ENCODE measurements around the gene CCKAR. TPM values are rescaled to one million over a fixed set of nuclear protein-coding genes. Genes with fewer than 3 reads are reported as not detected.

Gene CCKAR
- total RNA-seq, 1 donor: not detected

DNA sequence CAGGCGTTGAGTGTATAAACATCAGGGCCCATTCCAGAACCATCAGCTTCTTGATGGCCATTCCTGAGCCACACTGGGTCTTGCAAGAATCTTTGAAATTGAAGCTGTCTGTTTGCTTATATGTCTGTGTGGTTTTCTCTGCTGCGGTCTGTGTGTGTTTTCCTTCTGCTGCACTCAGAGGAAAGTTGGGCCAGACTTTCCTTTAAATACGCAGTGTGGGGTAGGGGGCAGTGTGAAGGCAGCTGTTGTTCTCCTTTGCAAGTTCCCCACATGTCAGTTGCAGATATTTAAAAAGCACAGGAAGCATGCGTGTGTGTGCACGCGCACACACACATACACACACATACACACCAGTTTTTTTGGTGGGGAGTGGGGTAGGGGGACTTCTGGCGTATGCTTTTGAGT lies 32.1 kb downstream of the CCKAR start:
- Histone ChIP-seq H3K4me3 (ENCODE audit: low read length) (no peak overlapping the region), H3K27me3 (ENCODE audit: insufficient read depth, low read length) (no peaks in the 10 kb centered on the region), H3K9me3 (ENCODE audit: low read depth, low read length) (no peaks in the 10 kb centered on the region), H3K4me1 (ENCODE audit: insufficient read depth, low read length) (peaks cover 9% of the 10 kb centered on the region)

DNA sequence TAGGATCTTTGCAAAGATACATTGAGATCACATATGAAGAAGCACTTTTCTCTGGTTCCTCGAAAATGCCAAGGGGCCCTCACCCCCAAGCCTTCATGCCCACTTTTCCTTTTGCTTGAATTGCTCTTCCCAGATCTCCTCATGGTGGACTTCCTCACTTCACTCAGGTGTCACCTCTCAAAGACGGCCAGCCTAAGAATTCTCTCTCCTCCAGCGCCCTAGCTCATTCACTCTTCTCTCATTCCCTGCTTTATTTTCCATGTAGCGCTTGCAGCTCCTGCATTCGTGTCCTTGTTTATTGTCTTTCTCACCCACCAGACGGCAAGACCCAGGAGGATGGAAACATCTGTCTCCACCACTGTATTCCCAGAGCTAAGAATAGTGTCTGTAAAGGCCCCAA lies 32.9 kb downstream of the CCKAR start:
- Histone ChIP-seq H3K27me3 (ENCODE audit: insufficient read depth, low read length) (no peaks in the 10 kb centered on the region), H3K4me3 (ENCODE audit: low read length) (no peak overlapping the region), H3K9me3 (ENCODE audit: low read depth, low read length) (no peaks in the 10 kb centered on the region), H3K4me1 (ENCODE audit: insufficient read depth, low read length) (peaks cover 9% of the 10 kb centered on the region)

DNA sequence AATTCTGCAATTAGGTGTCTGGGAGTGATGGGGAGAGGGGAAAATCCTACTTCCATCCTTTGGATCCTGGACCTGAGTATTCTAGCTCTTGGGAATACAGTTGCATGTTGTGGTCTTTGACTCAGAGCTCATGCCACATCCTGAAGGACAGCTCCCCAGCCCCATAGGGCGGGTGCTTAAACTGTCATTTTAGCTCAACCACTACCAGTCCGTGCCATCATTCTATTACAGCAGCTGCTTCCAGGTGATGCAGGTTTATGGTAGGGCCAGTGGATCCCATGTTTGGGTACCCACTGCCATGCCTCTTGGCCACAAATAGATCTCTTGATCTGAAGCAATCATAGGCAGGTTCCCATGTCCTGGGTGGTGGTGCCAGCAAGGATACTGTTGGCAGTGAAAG lies 34.7 kb downstream of the CCKAR start:
- Histone ChIP-seq H3K9me3 (ENCODE audit: low read depth, low read length) (no peaks in the 10 kb centered on the region), H3K4me3 (ENCODE audit: low read length) (no peak overlapping the region), H3K4me1 (ENCODE audit: insufficient read depth, low read length) (peaks cover 9% of the 10 kb centered on the region), H3K27me3 (ENCODE audit: insufficient read depth, low read length) (no peaks in the 10 kb centered on the region)

DNA sequence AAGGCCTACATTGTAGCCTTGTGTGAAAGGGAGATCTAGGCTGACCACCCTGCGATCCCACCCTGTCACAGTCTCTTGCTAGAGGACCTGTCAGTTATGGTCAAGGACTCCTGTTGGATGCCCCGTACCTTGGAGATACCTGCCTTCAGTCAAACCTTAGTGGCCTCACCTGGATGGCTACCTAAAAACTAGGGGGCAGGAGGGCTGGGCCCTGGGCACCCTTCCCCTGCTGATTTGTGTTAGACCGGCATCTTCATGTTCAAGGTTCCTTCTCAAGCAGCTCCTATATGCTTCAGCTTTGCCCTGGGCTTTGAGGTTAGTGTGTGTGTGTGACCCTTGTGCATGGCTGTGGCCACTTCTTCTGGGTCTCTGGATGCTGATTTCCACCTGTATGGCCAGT lies 35.3 kb downstream of the CCKAR start:
- H3K4me1 ChIP-seq (ENCODE audit: insufficient read depth, low read length): peaks cover 9% of the 10 kb centered on the region
- H3K9me3 ChIP-seq (ENCODE audit: low read depth, low read length): no peaks in the 10 kb centered on the region
- no peak overlapping the region for H3K4me3 ChIP-seq (ENCODE audit: low read length)
- no peaks in the 10 kb centered on the region for H3K27me3 ChIP-seq (ENCODE audit: insufficient read depth, low read length)

DNA sequence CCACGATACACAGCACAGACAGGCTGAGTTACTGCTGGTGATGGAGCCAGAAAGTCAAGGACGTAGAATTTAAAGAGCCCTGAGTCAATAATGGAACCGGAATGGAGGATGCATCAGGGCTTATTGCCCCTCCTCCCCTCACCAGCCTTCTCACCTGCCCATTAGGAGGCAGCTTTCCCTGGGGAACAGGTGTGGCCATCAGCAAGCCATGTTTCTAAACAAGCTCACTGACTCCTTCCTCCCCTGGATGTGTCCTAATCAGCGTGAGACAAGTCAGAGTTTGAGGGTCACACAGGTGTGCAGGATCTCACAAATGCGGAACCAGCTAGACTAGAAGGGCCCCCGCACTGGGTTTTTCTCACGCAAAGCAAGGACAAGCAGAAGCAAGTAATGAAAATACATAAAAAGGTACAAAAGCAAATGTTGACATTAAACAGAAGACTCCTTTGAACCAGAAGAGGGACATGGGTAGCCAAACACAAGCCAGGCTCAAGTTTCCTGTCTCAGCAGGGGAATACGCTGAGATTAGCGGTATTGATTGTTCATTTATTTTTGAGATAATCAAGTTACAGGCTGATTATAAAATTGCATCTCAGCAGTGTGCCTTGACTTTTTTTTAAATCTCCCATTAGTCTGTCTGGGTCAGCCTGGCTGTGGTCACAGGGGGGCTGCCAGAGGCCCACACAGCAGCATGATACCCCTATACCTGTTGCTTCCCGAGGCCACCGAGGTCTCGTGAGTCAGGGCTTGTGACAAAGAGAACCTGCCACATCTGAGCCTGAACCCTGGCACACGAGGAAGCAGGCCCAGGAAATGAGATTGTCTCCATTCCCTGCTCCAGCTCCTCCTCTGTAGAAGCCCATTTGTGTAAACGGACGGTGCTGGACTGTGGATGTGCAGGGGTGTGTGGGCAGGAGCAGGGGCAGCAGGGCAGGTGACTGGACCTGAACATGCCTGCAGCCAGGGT lies 37.4 kb downstream of the CCKAR start:
- Histone ChIP-seq H3K9me3 (ENCODE audit: low read depth, low read length) (no peaks in the 10 kb centered on the region), H3K27me3 (ENCODE audit: insufficient read depth, low read length) (no peaks in the 10 kb centered on the region), H3K4me3 (ENCODE audit: low read length) (no peak overlapping the region), H3K4me1 (ENCODE audit: insufficient read depth, low read length) (no peaks in the 10 kb centered on the region)

DNA sequence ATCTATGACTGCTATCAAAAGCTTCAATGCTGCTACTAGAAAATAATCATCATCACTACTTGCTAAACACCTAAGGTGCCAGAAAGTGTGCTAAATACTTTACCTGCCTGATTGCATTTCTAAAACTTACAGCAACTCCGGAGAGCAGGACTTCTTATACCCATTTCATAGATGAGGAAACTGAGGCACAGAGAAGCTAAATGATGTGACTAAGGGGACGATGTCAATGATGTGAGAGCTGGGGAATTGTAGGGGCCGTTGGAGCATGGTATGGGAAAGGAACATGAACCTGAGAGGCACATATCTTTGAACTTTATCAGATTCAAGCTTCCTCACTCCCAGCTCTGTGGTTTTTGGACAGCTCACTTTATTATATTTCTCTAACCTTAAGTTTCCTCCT lies 38.7 kb downstream of the CCKAR start:
- H3K4me1 ChIP-seq (ENCODE audit: insufficient read depth, low read length): no peaks in the 10 kb centered on the region
- no peaks in the 10 kb centered on the region for H3K27me3 ChIP-seq (ENCODE audit: insufficient read depth, low read length)
- no peaks in the 10 kb centered on the region for H3K9me3 ChIP-seq (ENCODE audit: low read depth, low read length)
- H3K4me3 ChIP-seq (ENCODE audit: low read length): no peak overlapping the region

DNA sequence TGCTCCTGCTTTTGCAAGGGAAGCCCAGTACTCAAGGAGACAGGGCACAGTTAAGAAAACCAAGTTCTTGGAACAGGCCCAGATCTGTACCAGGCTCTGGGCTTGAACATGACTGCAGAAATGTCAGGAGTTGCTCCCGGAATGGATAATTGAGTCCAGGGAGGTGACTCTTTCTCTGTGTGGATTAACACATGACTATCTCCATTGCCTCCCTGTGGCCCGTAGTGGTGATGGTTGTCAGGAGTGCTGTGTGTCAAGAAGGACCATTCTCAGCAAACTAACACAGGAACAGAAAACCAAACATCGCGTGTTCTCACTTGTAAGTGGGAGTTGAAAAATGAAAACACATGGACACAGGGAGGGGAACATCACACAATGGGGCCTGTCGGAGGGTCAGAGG lies 39.9 kb downstream of the CCKAR start:
- Histone ChIP-seq H3K9me3 (ENCODE audit: low read depth, low read length) (no peaks in the 10 kb centered on the region), H3K27me3 (ENCODE audit: insufficient read depth, low read length) (no peaks in the 10 kb centered on the region), H3K4me3 (ENCODE audit: low read length) (no peak overlapping the region), H3K4me1 (ENCODE audit: insufficient read depth, low read length) (no peaks in the 10 kb centered on the region)

DNA sequence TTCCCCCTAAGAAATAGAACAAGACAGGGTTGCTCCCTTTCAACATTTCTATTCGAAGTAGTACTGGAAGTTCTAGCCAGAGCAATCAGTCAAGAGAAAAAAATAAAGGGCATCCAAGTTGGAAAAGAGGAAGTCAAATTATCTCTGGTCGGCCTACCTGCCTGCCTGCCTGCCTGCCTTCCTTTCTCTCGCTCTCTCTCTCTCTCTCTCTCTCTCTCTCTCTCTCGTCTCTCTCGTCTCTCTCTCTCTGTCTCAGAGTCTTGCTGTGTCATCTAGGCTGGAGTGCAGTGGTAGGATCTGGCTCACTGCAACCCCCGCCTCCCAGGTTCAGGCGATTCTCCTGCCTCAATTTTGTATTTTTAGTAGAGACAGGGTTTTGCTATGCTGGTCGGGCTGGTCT lies 42.9 kb downstream of the CCKAR start:
- Histone ChIP-seq H3K4me3 (ENCODE audit: low read length) (no peak overlapping the region), H3K4me1 (ENCODE audit: insufficient read depth, low read length) (no peaks in the 10 kb centered on the region), H3K27me3 (ENCODE audit: insufficient read depth, low read length) (no peaks in the 10 kb centered on the region), H3K9me3 (ENCODE audit: low read depth, low read length) (no peaks in the 10 kb centered on the region)

DNA sequence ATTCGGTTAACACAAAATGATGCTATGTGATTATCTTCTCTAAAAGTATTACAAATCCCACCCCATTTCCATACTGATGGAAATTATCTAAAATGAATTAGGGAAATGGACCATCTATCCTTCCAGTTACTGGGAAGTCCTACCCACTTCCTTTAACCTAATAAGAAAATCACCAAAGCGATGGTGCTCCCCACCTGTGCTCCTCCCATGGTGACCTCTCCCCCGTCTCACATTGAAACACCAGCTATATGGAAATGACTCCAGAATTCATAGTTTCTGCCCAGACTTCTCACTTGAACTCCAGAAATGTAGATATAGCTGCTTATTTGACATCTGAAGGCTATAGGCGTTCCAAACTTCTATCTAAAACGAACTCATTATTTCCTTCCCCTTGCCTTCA lies 48.5 kb downstream of the CCKAR start:
- no peak overlapping the region for H3K4me3 ChIP-seq (ENCODE audit: low read length)
- no peaks in the 10 kb centered on the region for H3K4me1 ChIP-seq (ENCODE audit: insufficient read depth, low read length)
- H3K27me3 ChIP-seq (ENCODE audit: insufficient read depth, low read length): no peaks in the 10 kb centered on the region
- H3K9me3 ChIP-seq (ENCODE audit: low read depth, low read length): no peaks in the 10 kb centered on the region

DNA sequence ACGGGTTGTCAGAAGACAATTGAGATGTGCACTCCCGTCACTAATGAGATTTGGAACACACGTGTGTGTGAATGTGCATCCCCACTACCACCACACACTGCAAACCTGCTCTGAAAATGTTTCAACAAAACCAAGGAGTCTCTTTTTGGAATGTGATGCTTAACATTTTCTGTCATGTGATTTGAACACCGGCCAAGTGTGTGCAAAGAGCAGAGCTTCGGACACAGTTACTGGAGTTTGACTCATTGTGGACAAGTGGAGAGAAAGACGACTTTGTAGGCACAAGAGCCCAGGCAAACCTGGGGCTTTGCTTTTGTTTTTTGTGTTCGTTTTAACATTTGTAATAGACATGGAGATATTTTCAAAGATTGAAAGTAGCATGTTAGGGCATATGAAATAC lies 49.2 kb downstream of the CCKAR start:
- Histone ChIP-seq H3K4me3 (ENCODE audit: low read length) (no peak overlapping the region), H3K27me3 (ENCODE audit: insufficient read depth, low read length) (no peaks in the 10 kb centered on the region), H3K4me1 (ENCODE audit: insufficient read depth, low read length) (no peaks in the 10 kb centered on the region), H3K9me3 (ENCODE audit: low read depth, low read length) (no peaks in the 10 kb centered on the region)

DNA sequence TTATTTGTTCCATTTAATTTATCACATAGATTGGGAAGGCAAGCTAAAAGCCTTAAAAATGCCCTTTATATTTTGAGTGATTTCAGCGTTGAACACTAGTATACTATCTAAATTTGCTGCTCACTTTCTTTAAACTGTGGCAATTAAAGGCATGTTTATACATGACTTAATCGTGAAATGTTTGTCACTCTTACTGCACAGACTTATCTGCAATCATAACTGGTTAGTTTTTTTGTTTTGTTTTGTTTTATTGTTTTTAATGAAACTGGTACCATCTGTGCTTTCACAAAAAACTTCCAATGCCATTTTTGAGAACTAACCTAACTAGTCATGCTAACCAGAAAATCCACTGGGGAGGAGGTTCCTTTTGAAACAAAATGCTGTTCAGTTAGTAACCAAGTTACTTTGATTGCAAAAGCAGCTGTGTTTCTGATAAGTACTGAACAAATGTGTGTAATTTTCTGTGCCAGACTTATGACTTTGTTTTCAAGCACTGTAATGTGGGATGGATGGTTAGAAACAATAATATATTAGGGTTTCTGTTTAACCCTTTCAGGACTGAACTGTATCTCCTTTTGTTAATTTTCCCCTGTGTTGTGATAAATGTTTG lies 56.1 kb downstream of the CCKAR start:
- no peaks in the 10 kb centered on the region for H3K27me3 ChIP-seq (ENCODE audit: insufficient read depth, low read length)

DNA sequence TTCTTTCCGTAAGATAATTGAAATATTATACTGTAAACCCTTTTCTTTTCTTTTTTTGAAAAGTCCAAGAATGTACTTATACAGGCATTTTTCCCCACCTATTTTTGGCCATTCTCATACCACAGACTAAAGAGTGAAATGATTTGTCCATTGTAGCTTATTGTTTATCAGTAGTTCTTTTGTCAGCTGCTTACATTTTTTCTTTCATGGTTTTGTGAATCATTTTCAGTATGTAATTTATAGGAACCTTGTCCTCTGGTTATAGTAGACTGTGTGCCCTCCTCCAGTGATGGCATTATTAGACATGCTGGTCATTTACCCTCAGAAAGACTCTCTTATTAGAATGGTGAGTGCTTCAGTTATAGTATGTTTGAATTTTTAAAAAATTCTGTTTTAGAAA lies 56.7 kb downstream of the CCKAR start:
- Histone ChIP-seq H3K9me3 (ENCODE audit: low read depth, low read length) (no peaks in the 10 kb centered on the region), H3K4me3 (ENCODE audit: low read length) (no peak overlapping the region), H3K27me3 (ENCODE audit: insufficient read depth, low read length) (no peaks in the 10 kb centered on the region), H3K4me1 (ENCODE audit: insufficient read depth, low read length) (no peaks in the 10 kb centered on the region)

More for the DNA sequence above, 56.1 kb downstream of the CCKAR start:
- Histone ChIP-seq H3K4me3 (ENCODE audit: low read length) (no peak overlapping the region), H3K9me3 (ENCODE audit: low read depth, low read length) (no peaks in the 10 kb centered on the region), H3K4me1 (ENCODE audit: insufficient read depth, low read length) (no peaks in the 10 kb centered on the region)

DNA sequence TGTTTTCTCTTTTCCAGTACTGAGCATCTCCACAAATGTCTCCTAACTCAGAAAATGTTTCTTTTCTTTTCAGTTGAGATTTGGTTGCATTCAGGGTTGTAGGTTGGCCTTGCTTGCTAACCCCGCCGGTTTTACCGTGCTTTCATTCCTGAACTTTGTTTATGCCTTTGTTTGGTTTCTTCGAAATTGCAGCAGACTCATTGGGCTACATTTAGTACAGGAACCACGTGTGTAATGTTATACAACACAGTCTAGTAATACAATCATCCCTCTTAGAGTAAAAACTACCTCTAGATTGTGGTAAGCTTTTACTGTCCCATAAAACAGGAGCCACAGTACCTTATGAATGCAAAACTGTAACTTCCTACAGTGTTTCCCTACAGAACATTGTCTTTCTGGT lies 57.9 kb downstream of the CCKAR start:
- Histone ChIP-seq H3K4me1 (ENCODE audit: insufficient read depth, low read length) (no peaks in the 10 kb centered on the region), H3K4me3 (ENCODE audit: low read length) (no peak overlapping the region), H3K9me3 (ENCODE audit: low read depth, low read length) (no peaks in the 10 kb centered on the region), H3K27me3 (ENCODE audit: insufficient read depth, low read length) (no peaks in the 10 kb centered on the region)

DNA sequence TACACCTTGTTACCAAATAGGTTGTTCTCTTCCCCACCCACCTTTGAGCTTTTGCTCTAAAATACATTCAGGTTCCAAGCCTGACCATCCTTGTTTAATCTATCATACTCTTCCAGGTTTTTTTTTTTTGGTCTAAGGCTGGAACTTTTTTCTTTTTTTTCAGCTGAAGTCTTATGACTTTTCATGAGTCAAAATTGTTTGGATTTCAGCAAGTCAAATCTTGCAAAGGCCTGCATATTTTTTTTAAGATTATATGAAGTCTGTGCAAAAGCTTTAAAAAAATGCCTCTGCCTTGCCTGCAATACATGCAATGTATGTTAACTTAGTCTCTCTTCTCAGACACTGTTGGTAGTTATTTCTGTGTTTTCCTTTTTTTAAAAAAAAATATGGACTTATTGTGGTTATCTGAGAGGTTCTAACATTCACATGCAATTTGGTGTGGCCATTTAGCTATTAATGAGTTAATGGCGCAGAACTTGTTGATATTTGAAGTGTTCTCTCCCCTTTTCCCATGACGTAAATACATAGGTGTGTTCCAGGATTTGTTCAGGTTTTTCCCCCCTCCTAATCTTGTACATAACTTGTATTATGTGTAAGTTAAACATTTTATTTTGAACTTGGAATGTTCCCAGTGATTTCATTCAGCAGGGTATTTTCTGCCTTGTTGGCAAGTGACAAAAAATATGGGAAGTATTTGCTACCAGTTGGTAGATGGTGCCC lies 58.7 kb downstream of the CCKAR start:
- Histone ChIP-seq H3K4me1 (ENCODE audit: insufficient read depth, low read length) (no peaks in the 10 kb centered on the region), H3K4me3 (ENCODE audit: low read length) (no peak overlapping the region), H3K9me3 (ENCODE audit: low read depth, low read length) (no peaks in the 10 kb centered on the region)

More for the DNA sequence above, 58.7 kb downstream of the CCKAR start:
- no peaks in the 10 kb centered on the region for H3K27me3 ChIP-seq (ENCODE audit: insufficient read depth, low read length)

All from mononuclear cell (primary cell).